Adrenal gland (tissue), 12 donors: Measurements from ENCODE around the gene LMO7. TPM values are rescaled to one million over a fixed set of nuclear protein-coding genes. Genes with fewer than 3 reads are reported as not detected.

ENCODE experiments used
- DNase-seq, 7 donors: peaks; one replicate each; pipeline ENCODE4 v3.0.0-alpha.2; 2019 to 2020
- H3K27ac ChIP-seq, 5 donors: fragments of 200-600 bp; sonication (generic) in 4 of 5; 1 replicate in 3 of 5; 2 replicates in 2 of 5; pipeline versions ENCODE4 v1.5.1 to v1.8.0; 2016 to 2020; ENCODE audit warnings: mild to moderate bottlenecking in 1 of 5
- H3K27me3 ChIP-seq: fragments of 200-600 bp; 2 replicates; pipeline ENCODE4 v1.8.0; 2021
- H3K36me3 ChIP-seq, 2 donors: fragments of 200-600 bp; replicated peaks in 1 of 2; 1 replicate in 1 of 2; 2 replicates in 1 of 2; pipeline versions ENCODE4 v1.5.1 to v1.8.0; 2018 to 2022
- H3K4me1 ChIP-seq, 2 donors: fragments of 200-600 bp; replicated peaks in 1 of 2; 1 replicate in 1 of 2; 2 replicates in 1 of 2; pipeline versions ENCODE4 v1.5.1 to v1.8.0; 2018 to 2021
- H3K4me3 ChIP-seq, 4 donors: fragments of 200-600 bp; sonication (generic) in 3 of 4; one replicate each; pipeline ENCODE4 v1.5.1; 2016 to 2018
- H3K9me3 ChIP-seq, 3 donors: fragments of 200-600 bp; sonication (generic) in 1 of 3; replicated peaks in 1 of 3; 1 replicate in 2 of 3; 2 replicates in 1 of 3; pipeline versions ENCODE4 v1.5.1 to v1.8.0; 2016 to 2021
- CTCF ChIP-seq, 6 experiments: fragments of 450-650 bp in 4 of 6; fragments of 200-600 bp in 2 of 6; sonication (generic) in 1 of 6; IDR thresholded peaks; 1 replicate in 5 of 6; 2 replicates in 1 of 6; pipeline versions ENCODE4 v1.5.1 to v1.8.0; 2016 to 2021; ENCODE audit warnings: antibody characterized with exemption in 6 of 6, mild to moderate bottlenecking in 2 of 6, moderate library complexity in 1 of 6
- POLR2A ChIP-seq, 2 donors: fragments of 450-650 bp; IDR thresholded peaks; one replicate each; pipeline ENCODE4 v1.6.1; 2017; ENCODE audit warnings: antibody characterized with exemption in 2 of 2, mild to moderate bottlenecking in 2 of 2, moderate library complexity in 1 of 2
- WGBS, 4 donors: extraction: QIAGEN DNeasy Blood & Tissue Kit in 2 of 4; methylation state at CpG; one replicate each; pipeline versions ENCODE4 v1.1.5 to v1.1.7; 2013 to 2017; 5-methylcytosine and 5-hydroxymethylcytosine counted together
- intact Hi-C, 2 donors: fragments of 100-400 bp; cut with DNase I; formaldehyde crosslinking; loops; one replicate each; pipeline versions ENCODE4 v1.14.1 to v1.15.0; 2022 to 2023
- polyA plus RNA-seq, 3 donors: library from polyadenylated mRNA; stranded (reverse); fragments of 200-250 nt in 2 of 3; fragments of 350-450 nt in 1 of 3; fragmentation: Illumina TruSeq in 1 of 3; extraction: RNeasy Lipid Tissue Mini Kit (QIAGEN cat#74804) in 1 of 3; gene quantifications; one replicate each; pipeline ENCODE4 v1.2.3, GENCODE V29; 2013 to 2014
- total RNA-seq, 9 donors: library from RNA; depleted of rRNA in 4 of 9; stranded (reverse); fragments of >200 nt in 4 of 9; fragments of 120-200 nt in 1 of 9; fragmentation: NEBNext Ultra II Directional in 1 of 9; extraction: Animal tissue kit (Norgen Biotek cat#: 25700) in 1 of 9; gene quantifications; one replicate each; pipeline versions ENCODE4 v1.1.0 to v1.2.4, GENCODE V29; 2013 to 2023
- donor health status: healthy with polysubstance abuse.
- donor health status: Bipolar disorder and iron deficiency.
- donor health status: DM: yes; HTN: yes; CAD: no.
- donor health status: DM: no; HTN: no; CAD: no.
- donor health status: DM: no; HTN: no; CAD: no.
- donor health status: DM: yes; HTN: yes; CAD: no.

Gene LMO7
- total and polyA plus RNA-seq, 12 donors, result 7.4 to 39.7 (median 11.4) TPM

GRCh38 chr13:75839406-75839805 lies 203.3 kb downstream of the LMO7 start:
- DNase-seq, result no peak
- H3K27ac ChIP-seq, result no peak overlapping the region
- no peaks in the 10 kb centered on the region for H3K4me1 ChIP-seq
- TF ChIP-seq POLR2A (IDR thresholded peaks at IDR 0.05) (no peak), CTCF (IDR thresholded peaks at IDR 0.05) (no peak)
- 85 to 90% (median 90%) methylated on average over 2 of the region's 2 CpGs for WGBS, 4 donors
- no peaks in the 10 kb centered on the region for H3K27me3 ChIP-seq
- no peaks in the 10 kb centered on the region for H3K9me3 ChIP-seq
- H3K4me3 ChIP-seq, result no peak overlapping the region
- H3K36me3 ChIP-seq, result peaks cover 0 to 9% of the 10 kb centered on the region in 2 donors
- intact Hi-C loops, result no loop called here

GRCh38 chr13:75841905-75842304 lies 205.8 kb downstream of the LMO7 start:
- H3K27ac ChIP-seq, result no peak overlapping the region
- no peak for DNase-seq
- intact Hi-C loops, result no loop called here
- no peaks in the 10 kb centered on the region for H3K4me1 ChIP-seq
- TF ChIP-seq POLR2A (IDR thresholded peaks at IDR 0.05), result no peak
- no peak for TF ChIP-seq CTCF (IDR thresholded peaks at IDR 0.05)
- H3K4me3 ChIP-seq, result no peak overlapping the region
- peaks cover 0 to 9% of the 10 kb centered on the region in 2 donors for H3K36me3 ChIP-seq
- no peaks in the 10 kb centered on the region for H3K27me3 ChIP-seq
- 95 to 99% (median 96%) methylated on average over 5 of the region's 5 CpGs for WGBS, 4 donors
- H3K9me3 ChIP-seq, result no peaks in the 10 kb centered on the region

- Histone ChIP-seq H3K27me3 (no peaks in the 10 kb centered on the region), H3K27ac (no peak overlapping the region), H3K4me3 (no peak overlapping the region), H3K9me3 (no peaks in the 10 kb centered on the region), H3K36me3 (peaks cover 0 to 9% of the 10 kb centered on the region in 2 donors), H3K4me1 (no peaks in the 10 kb centered on the region)
- no peak for DNase-seq
- TF ChIP-seq CTCF (IDR thresholded peaks at IDR 0.05) (no peak), POLR2A (IDR thresholded peaks at IDR 0.05) (no peak)
- 94 to 99% (median 96%) methylated on average over 6 of the region's 6 CpGs for WGBS, 4 donors
- intact Hi-C loops, result no loop called here
Observed at GRCh38 chr13:75843074-75843473, 206.9 kb downstream of the LMO7 start.

GRCh38 chr13:75843991-75844390 lies 207.9 kb downstream of the LMO7 start:
- no peaks in the 10 kb centered on the region for H3K27me3 ChIP-seq
- no peak overlapping the region for H3K4me3 ChIP-seq
- no peaks in the 10 kb centered on the region for H3K4me1 ChIP-seq
- no peak for DNase-seq
- intact Hi-C loops, result no loop called here
- TF ChIP-seq POLR2A (IDR thresholded peaks at IDR 0.05) (no peak), CTCF (IDR thresholded peaks at IDR 0.05) (no peak)
- no peak overlapping the region for H3K27ac ChIP-seq
- H3K36me3 ChIP-seq, result peaks cover 0 to 9% of the 10 kb centered on the region in 2 donors
- H3K9me3 ChIP-seq, result no peaks in the 10 kb centered on the region
